ENCODE measurements around the gene TMEM92. TPM values are rescaled to one million over a fixed set of nuclear protein-coding genes. Genes with fewer than 3 reads are reported as not detected.

Gene TMEM92
- total RNA-seq, 1 experiment from 2014 or later, result 6.9 TPM

DNA sequence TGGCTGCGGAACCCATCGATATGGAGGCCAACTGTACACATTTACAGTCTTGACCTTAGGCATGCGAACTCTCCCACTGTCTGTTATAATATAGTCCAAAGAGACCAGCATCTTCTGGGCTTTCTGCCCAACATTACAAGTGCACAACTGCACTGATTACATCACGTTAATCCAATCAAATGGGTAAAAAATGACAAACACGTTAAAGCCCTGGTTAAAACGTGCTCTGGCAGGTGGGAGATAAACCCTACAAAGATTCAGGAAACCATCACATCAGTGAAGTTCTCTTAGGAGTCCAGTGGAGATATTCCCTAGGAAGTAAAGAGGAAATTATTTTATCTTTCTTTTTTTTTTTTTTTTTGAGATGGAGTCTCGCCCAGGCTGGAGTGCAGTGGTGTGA is 48.0 kb downstream of the TMEM92 start:
- Histone ChIP-seq H3K4me3 (ENCODE audit: low read length) (no peak overlapping the region), H3K79me2 (ENCODE audit: low read length) (no peaks in the 10 kb centered on the region), H3K4me2 (ENCODE audit: low read length) (no peak overlapping the region), H3K9me3 (ENCODE audit: low read length) (no peaks in the 10 kb centered on the region), H3K27ac (ENCODE audit: low read length) (no peak overlapping the region), H4K20me1 (ENCODE audit: low read length) (no peaks in the 10 kb centered on the region), H3K4me1 (ENCODE audit: insufficient read depth, low read length) (no peaks in the 10 kb centered on the region), H3K9ac (ENCODE audit: low read length) (no peak overlapping the region), H3F3A (ENCODE audit: low read length, unreplicated experiment) (no peaks in the 10 kb centered on the region), H3K9me2 (replicated peaks; ENCODE audit: low read length) (no peaks in the 10 kb centered on the region), H3K27me3 (ENCODE audit: low read length) (no peaks in the 10 kb centered on the region), H3K36me3 (ENCODE audit: low read depth, low read length) (no peaks in the 10 kb centered on the region), H2AFZ (ENCODE audit: low read length) (no peak overlapping the region)
- ATAC-seq (no peak), DNase-seq (no peak)
- ChIA-PET CTCF (no interaction called here), POLR2A (ENCODE audit: unreplicated experiment) (interaction anchor here (0.6 kb wide), 1 partner anchor 24 kb away, joined by 3 read pairs; the partner anchor contains the start of gene XYLT2)
- no TSS peak for BruUV-seq (replicated peaks)
- TF ChIP-seq, protein P1, sequence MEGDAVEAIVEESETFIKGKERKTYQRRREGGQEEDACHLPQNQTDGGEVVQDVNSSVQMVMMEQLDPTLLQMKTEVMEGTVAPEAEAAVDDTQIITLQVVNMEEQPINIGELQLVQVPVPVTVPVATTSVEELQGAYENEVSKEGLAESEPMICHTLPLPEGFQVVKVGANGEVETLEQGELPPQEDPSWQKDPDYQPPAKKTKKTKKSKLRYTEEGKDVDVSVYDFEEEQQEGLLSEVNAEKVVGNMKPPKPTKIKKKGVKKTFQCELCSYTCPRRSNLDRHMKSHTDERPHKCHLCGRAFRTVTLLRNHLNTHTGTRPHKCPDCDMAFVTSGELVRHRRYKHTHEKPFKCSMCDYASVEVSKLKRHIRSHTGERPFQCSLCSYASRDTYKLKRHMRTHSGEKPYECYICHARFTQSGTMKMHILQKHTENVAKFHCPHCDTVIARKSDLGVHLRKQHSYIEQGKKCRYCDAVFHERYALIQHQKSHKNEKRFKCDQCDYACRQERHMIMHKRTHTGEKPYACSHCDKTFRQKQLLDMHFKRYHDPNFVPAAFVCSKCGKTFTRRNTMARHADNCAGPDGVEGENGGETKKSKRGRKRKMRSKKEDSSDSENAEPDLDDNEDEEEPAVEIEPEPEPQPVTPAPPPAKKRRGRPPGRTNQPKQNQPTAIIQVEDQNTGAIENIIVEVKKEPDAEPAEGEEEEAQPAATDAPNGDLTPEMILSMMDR (conservative IDR thresholded peaks at IDR 0.05; ENCODE audit: low read depth, low read length), result no peak
- TF ChIP-seq EZH2phosphoT487 (IDR thresholded peaks at IDR 0.05; ENCODE audit: borderline replicate concordance, low read length) (no peak), EZH2 (IDR thresholded peaks at IDR 0.05; ENCODE audit: low read length, unreplicated experiment) (no peak)
- intact Hi-C loops (cut with micrococcal nuclease), result no loop called here

DNA sequence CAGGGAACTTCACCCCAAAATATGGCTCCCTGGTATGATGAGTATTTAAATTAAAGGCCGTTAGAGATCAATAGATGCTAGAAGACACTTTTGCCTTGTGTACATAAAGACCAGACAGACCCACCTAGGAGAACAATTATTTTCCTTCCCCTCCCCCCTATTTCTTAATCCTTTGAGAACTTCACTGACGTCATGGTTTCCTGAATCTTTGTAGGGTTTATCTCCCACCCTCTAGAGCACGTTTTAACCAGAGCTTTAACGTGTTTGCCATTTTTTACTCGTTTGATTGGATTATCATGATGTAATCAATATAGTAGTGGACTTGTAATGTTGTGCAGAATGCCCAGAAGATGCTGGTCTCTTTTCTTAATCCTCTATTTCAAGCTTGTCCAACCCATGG is 48.8 kb downstream of the TMEM92 start:
- BruUV-seq (replicated peaks), result no TSS peak
- ChIA-PET POLR2A (ENCODE audit: unreplicated experiment) (no interaction called here), CTCF (no interaction called here)
- H3K9ac ChIP-seq (ENCODE audit: low read length), result no peak overlapping the region
- TF ChIP-seq, protein P1 (conservative IDR thresholded peaks at IDR 0.05; ENCODE audit: low read depth, low read length), result no peak
- no peak for TF ChIP-seq EZH2 (IDR thresholded peaks at IDR 0.05; ENCODE audit: low read length, unreplicated experiment)
- TF ChIP-seq EZH2phosphoT487 (IDR thresholded peaks at IDR 0.05; ENCODE audit: borderline replicate concordance, low read length), result no peak
- H3K4me2 ChIP-seq (ENCODE audit: low read length), result no peak overlapping the region
- no peak overlapping the region for H3K27ac ChIP-seq (ENCODE audit: low read length)
- H3K9me3 ChIP-seq (ENCODE audit: low read length), result no peaks in the 10 kb centered on the region
- H3K79me2 ChIP-seq (ENCODE audit: low read length), result no peaks in the 10 kb centered on the region
- H4K20me1 ChIP-seq (ENCODE audit: low read length), result no peaks in the 10 kb centered on the region
- intact Hi-C loops (cut with micrococcal nuclease), result no loop called here
- H3F3A ChIP-seq (ENCODE audit: low read length, unreplicated experiment), result no peaks in the 10 kb centered on the region
- H3K36me3 ChIP-seq (ENCODE audit: low read depth, low read length), result no peaks in the 10 kb centered on the region
- no peaks in the 10 kb centered on the region for H3K9me2 ChIP-seq (replicated peaks; ENCODE audit: low read length)
- H3K4me1 ChIP-seq (ENCODE audit: insufficient read depth, low read length), result no peaks in the 10 kb centered on the region
- H2AFZ ChIP-seq (ENCODE audit: low read length), result no peak overlapping the region
- no peaks in the 10 kb centered on the region for H3K27me3 ChIP-seq (ENCODE audit: low read length)
- DNase-seq (no peak), ATAC-seq (no peak)
- H3K4me3 ChIP-seq (ENCODE audit: low read length), result no peak overlapping the region

DNA sequence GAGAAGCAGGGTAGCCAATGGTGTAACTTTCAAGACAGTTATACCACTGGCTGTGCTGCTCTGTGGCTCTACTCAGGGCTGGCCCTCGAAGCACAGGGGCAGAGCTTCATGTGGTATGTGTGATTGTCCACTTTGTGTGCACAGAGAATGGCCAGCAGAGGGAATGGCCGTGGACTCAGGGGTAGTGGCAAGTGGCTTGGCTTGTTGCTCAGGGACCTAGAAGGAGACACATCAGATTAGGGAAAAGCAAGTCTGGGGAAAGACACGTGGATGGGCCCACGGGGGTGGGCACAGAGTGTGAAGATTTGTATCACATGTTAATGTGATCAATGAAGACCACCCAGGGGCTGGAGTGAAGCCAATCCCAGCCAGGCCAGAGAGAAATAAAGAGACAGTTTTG is 51.6 kb downstream of the TMEM92 start:
- Histone ChIP-seq H3K9me2 (replicated peaks; ENCODE audit: low read length) (no peaks in the 10 kb centered on the region), H3K4me1 (ENCODE audit: insufficient read depth, low read length) (peaks cover under 1% of the 10 kb centered on the region; the same call in 1 of the 2 replicates), H3K27me3 (ENCODE audit: low read length) (no peaks in the 10 kb centered on the region), H3K79me2 (ENCODE audit: low read length) (no peaks in the 10 kb centered on the region), H3K27ac (ENCODE audit: low read length) (no peak overlapping the region), H3K4me3 (ENCODE audit: low read length) (no peak overlapping the region), H3K9ac (ENCODE audit: low read length) (no peak overlapping the region), H3K36me3 (ENCODE audit: low read depth, low read length) (no peaks in the 10 kb centered on the region), H3K4me2 (ENCODE audit: low read length) (no peak overlapping the region), H3K9me3 (ENCODE audit: low read length) (no peaks in the 10 kb centered on the region), H3F3A (ENCODE audit: low read length, unreplicated experiment) (no peaks in the 10 kb centered on the region), H4K20me1 (ENCODE audit: low read length) (no peaks in the 10 kb centered on the region), H2AFZ (ENCODE audit: low read length) (no peak overlapping the region)
- ChIA-PET CTCF (no interaction called here), POLR2A (ENCODE audit: unreplicated experiment) (no interaction called here)
- ATAC-seq (no peak), DNase-seq (no peak)
- no TSS peak for BruUV-seq (replicated peaks)
- TF ChIP-seq EZH2 (IDR thresholded peaks at IDR 0.05; ENCODE audit: low read length, unreplicated experiment) (no peak), EZH2phosphoT487 (IDR thresholded peaks at IDR 0.05; ENCODE audit: borderline replicate concordance, low read length) (no peak)
- TF ChIP-seq, protein P1 (conservative IDR thresholded peaks at IDR 0.05; ENCODE audit: low read depth, low read length), result no peak
- intact Hi-C loops (cut with micrococcal nuclease), result no loop called here
